Activated naive CD8-positive, alpha-beta T cell (primary cell): Measurements from ENCODE around the gene KDELR3.

Experiments
- H3K27ac Mint-ChIP-seq: one replicate; pipeline ENCODE4 v1.8.0; 2021; ENCODE audit warnings: mixed read lengths
- H3K27me3 Mint-ChIP-seq: one replicate; pipeline ENCODE4 v1.8.0; 2021; ENCODE audit warnings: mixed read lengths
- H3K36me3 Mint-ChIP-seq: one replicate; pipeline ENCODE4 v1.8.0; 2021; ENCODE audit warnings: mixed read lengths
- H3K4me1 Mint-ChIP-seq: one replicate; pipeline ENCODE4 v1.8.0; 2021; ENCODE audit warnings: low read depth, mixed read lengths
- H3K4me3 Mint-ChIP-seq: one replicate; pipeline ENCODE4 v1.8.0; 2021; ENCODE audit warnings: mild to moderate bottlenecking, mixed read lengths
- H3K9me3 Mint-ChIP-seq: one replicate; pipeline ENCODE4 v1.8.0; 2021; ENCODE audit warnings: low read depth, mixed read lengths

KDELR3 gene

DNA sequence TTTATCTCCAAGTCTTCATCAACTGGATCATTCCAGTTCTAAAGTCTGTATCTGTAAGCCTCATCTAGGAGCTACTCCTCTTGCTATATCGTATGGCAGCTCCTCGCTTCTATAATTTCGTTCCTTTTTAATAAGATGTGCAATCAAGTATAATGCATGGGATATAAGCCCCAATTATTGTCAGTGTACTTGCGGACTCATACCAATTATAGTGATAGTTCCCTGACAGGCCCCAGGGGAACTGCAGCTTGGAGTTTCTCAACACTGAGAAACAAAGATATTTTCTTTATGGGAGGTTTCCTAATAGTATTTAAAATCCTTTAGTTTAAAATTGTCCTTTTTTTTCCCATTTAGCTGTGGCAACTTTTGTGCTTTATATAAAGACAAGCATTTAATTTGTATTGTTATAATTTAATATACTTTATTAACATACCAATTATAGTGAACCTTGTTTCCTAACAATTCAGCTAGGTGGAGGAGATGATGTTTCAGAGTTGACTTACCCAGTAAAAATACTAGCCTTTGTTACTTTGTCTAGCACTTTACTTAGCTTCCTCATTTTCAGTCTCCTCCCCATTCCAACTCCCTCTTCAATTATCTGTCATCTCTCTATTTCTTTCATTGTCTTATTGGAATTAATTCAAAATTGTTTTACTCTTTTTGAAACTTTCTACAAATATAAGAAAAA is 63.5 kb downstream of the KDELR3 start:
- H3K36me3 Mint-ChIP-seq, result no peaks in the 10 kb centered on the region
- H3K9me3 Mint-ChIP-seq, result no peaks in the 10 kb centered on the region
- peak overlapping the region; percentile 71 for H3K4me3 Mint-ChIP-seq
- peak overlapping the region; percentile 86 for H3K27ac Mint-ChIP-seq
- no peaks in the 10 kb centered on the region for H3K27me3 Mint-ChIP-seq
- H3K4me1 Mint-ChIP-seq, result peaks cover 15% of the 10 kb centered on the region
